Kidney epithelial cell (primary cell): ENCODE measurements around the gene PDIA6. TPM values are rescaled to one million over a fixed set of nuclear protein-coding genes. Genes with fewer than 3 reads are reported as not detected.
A peak's percentile ranks its signal among the peaks of the same experiment; 100 is the strongest.

Source experiments
- DNase-seq: peaks from one replicate; pipeline ENCODE4 v3.0.0-alpha.2; 2010; ENCODE audit warnings: low read depth
- H3K27me3 ChIP-seq: 2 replicates; pipeline ENCODE4 v1.6.0; 2011; ENCODE audit warnings: low read length; ENCODE audit not compliant: control insufficient read depth, insufficient read depth
- H3K36me3 ChIP-seq: 2 replicates; pipeline ENCODE4 v1.5.1; 2011; ENCODE audit warnings: low read length; ENCODE audit not compliant: control insufficient read depth, insufficient read depth
- H3K4me3 ChIP-seq: 2 replicates; pipeline ENCODE4 v1.5.1; 2011; ENCODE audit warnings: low read depth, mild to moderate bottlenecking, control low read depth, low read length
- CTCF ChIP-seq: IDR thresholded peaks from 2 replicates; pipeline ENCODE4 v1.5.1; 2011; ENCODE audit warnings: mild to moderate bottlenecking, moderate library complexity, low read length, control low read depth, inconsistent platforms; ENCODE audit not compliant: insufficient read depth, poor library complexity, severe bottlenecking
- total RNA-seq: library from RNA; depleted of rRNA; stranded (reverse); fragments of >200 nt; gene quantifications from 2 replicates; pipeline ENCODE4 v1.2.3, GENCODE V29; 2015

PDIA6 gene
- total RNA-seq, 1 donor from 2014 or later = 328 TPM

DNA sequence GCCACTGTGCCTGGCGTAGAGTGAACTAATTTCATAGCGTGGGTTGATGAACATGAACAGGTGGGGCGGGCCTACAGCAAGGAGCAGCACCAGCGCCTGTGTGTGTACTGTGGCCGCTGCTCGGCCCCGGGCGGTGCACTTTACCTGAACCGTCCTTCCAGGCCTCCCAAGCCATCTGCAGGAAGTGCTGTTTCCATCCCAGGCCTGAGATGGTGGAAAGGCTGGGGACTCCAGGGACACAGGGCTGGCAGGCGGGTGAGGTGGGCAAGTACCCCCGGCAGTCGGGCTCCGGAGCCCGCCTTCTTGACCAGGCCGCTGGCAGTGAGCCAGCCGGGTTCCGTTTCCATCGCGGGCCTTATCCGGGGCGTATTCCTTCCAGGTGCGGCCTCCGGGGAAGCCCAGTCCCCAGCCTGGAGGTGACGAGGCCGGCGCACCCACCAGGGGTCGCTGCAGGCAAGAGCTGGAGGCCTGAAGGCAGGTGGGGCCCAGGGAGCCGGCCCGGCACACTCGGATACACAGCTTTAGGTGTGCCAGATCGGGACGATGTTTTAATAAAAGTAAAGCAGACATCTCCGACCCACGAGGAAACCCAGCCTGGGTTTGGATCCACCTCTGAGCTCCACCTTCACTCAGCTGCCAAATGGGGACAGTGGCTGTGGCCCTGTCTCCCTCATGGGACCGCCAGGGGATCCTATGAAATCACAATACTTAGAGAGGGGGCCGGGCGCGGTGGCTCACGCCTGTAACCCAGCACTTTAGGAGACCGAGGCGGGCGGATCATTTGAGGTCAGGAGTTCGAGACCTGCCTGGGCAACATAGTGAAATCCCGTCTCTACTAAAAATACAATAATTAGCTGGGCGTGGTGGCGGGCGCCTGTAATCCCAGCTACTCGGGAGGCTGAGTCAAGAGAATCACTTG, 22.7 kb upstream of the PDIA6 start:
- Histone ChIP-seq H3K36me3 (no peaks in the 10 kb centered on the region), H3K4me3 (no peak overlapping the region), H3K27me3 (peaks cover 32% of the 10 kb centered on the region)
- TF ChIP-seq CTCF = peak; percentile 94
- no peak for DNase-seq

GRCh38 chr2:10834068-10834655, 21.6 kb upstream of the PDIA6 start:
- no peak for DNase-seq
- no peaks in the 10 kb centered on the region for H3K36me3 ChIP-seq
- H3K4me3 ChIP-seq = no peak overlapping the region
- H3K27me3 ChIP-seq = peaks cover 37% of the 10 kb centered on the region
- no peak for TF ChIP-seq CTCF

- H3K4me3 ChIP-seq = no peak overlapping the region
- peaks cover 37% of the 10 kb centered on the region for H3K27me3 ChIP-seq
- TF ChIP-seq CTCF = no peak
- no peak for DNase-seq
- H3K36me3 ChIP-seq = no peaks in the 10 kb centered on the region
Measured at GRCh38 chr2:10833021-10833420, 20.4 kb upstream of the PDIA6 start.

- Histone ChIP-seq H3K27me3 (peaks cover 37% of the 10 kb centered on the region), H3K4me3 (no peak overlapping the region), H3K36me3 (no peaks in the 10 kb centered on the region)
- peak; percentile 29 for DNase-seq
- peak; percentile 97 for TF ChIP-seq CTCF
Measured at GRCh38 chr2:10832203-10832936, 19.8 kb upstream of the PDIA6 start.

DNA sequence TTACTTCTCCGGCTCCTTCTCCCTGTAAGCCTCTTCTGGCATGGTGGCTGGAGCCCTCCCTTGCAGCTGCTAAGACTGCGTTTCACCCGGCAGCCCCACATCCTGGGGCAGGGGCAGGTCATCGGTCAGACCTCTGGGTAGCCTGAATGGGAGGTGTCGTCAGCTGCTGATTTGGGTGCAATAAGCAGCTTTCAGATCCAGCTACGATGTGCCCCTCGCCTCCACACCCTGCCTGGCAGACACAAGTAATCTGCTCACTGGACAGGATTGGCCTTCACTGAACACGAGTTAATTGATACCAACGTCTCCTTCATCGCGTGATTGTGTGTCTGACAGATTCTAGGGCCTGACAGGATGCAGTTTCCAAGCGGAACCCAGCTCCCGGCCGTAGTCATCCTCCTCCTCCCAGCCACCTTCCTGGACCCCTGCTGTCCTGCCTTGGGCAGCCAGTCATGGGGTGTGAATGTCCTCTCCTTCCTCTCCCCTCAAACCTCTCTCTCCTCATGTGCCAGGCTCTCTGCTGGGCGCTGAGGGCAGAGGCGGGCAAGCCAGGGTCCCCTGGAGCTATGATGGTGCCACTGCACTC, 18.9 kb upstream of the PDIA6 start:
- no peak for DNase-seq
- no peak for TF ChIP-seq CTCF
- H3K27me3 ChIP-seq = peaks cover 33% of the 10 kb centered on the region
- H3K4me3 ChIP-seq = no peak overlapping the region
- no peaks in the 10 kb centered on the region for H3K36me3 ChIP-seq
